Fibroblast of the conjunctiva (primary cell): ENCODE results near the gene MTHFSD.
A peak's percentile ranks its signal among the peaks of the same experiment; 100 is the strongest.

Experiments used
- DNase-seq: peaks from one replicate; pipeline ENCODE4 v3.0.0-alpha.2; 2010; ENCODE audit warnings: low read depth

MTHFSD gene

GRCh38 chr16:86514481-86515376 is 40.3 kb downstream of the MTHFSD start:
- no peak for DNase-seq

DNA sequence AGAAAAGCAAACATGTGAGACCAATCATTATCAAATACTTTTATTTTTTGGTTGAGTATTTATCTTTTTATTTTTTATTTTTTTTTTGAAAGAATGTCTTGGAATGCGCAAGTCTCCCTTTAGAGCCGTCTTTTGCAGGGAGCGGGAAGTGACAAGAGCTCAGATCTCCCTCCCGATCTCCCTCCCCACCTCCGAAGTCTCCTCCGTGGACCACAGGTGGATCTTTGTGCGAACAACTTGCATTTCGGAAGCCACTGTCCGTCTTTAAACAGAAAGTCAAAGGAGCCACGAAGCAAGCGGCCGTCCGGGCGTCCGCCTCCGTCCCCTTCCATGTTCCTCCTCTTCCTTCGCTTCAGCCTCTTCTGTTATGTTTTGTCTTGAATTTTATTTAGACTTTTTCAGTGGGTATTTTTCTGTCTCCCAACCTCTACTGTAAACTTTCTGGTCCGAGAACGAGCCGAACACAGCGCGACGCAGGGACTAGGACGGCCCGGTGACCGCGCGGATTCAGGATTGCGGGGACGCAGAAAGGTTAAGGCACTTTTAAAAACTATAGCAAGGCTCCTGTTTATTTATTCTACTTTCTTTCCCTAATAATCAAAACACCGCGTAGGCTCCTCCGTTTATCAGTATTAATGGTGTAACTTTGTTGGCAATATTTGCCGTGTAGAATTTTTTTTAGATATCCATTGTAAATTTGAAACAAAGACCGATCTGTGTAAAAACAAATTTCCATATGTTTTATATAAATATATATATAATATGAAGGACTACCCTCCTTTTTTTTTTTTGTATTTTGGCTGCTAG is 41.4 kb downstream of the MTHFSD start:
- DNase-seq, result no peak

GRCh38 chr16:86512860-86513470 is 42.1 kb downstream of the MTHFSD start:
- no peak for DNase-seq

GRCh38 chr16:86512301-86512859 is 42.7 kb downstream of the MTHFSD start:
- no peak for DNase-seq

GRCh38 chr16:86511317-86512161 is 43.5 kb downstream of the MTHFSD start:
- DNase-seq, result no peak

GRCh38 chr16:86510465-86511261 is 44.4 kb downstream of the MTHFSD start, which contains the start of gene FOXF1:
FOXF1 (plus strand) TSS chr16:86510527; CDS start chr16:86510570, 43 bp downstream.
- no peak for DNase-seq

- peak; percentile 75 for DNase-seq
These were observed 45.1 kb downstream of the MTHFSD start for GRCh38 chr16:86509759-86510464.

GRCh38 chr16:86508947-86509758 is 45.9 kb downstream of the MTHFSD start:
- DNase-seq, result peak; percentile 36

GRCh38 chr16:86508028-86508946 is 46.7 kb downstream of the MTHFSD start:
- no peak for DNase-seq

GRCh38 chr16:86507173-86508027 is 47.6 kb downstream of the MTHFSD start:
- DNase-seq, result no peak

GRCh38 chr16:86505899-86506864 is 48.9 kb downstream of the MTHFSD start:
- DNase-seq, result no peak

GRCh38 chr16:86505185-86505898 is 49.7 kb downstream of the MTHFSD start:
- no peak for DNase-seq

GRCh38 chr16:86504315-86505184 is 50.5 kb downstream of the MTHFSD start:
- no peak for DNase-seq

- DNase-seq, result no peak
These were observed 51.2 kb downstream of the MTHFSD start for GRCh38 chr16:86503830-86504229.
